CD4-positive, alpha-beta T cell treated with Interleukin-4 for 4 hours (primary cell): ENCODE measurements around the gene CCSER1.
"Not testable (repeated sequence)": the region's sequence is repeated elsewhere in the genome, so short reads cannot be mapped to it uniquely, and the experiment has no call there.

Experiments used
- DNase-seq: peaks from one replicate; pipeline ENCODE4 v3.0.0-alpha.2; 2020

The CCSER1 gene

GRCh38 chr4:90456891-90457290 lies 329.7 kb downstream of the CCSER1 start:
- DNase-seq = no peak

GRCh38 chr4:90457817-90458216 lies 330.6 kb downstream of the CCSER1 start:
- DNase-seq = no peak

- no peak for DNase-seq
These were observed 331.4 kb downstream of the CCSER1 start for GRCh38 chr4:90458576-90458975.

GRCh38 chr4:90474484-90474883 lies 347.3 kb downstream of the CCSER1 start:
- no peak for DNase-seq

GRCh38 chr4:90476019-90476418 lies 348.8 kb downstream of the CCSER1 start:
- no peak for DNase-seq

GRCh38 chr4:90476586-90476985 lies 349.4 kb downstream of the CCSER1 start:
- no peak for DNase-seq

GRCh38 chr4:90484894-90485293 lies 357.7 kb downstream of the CCSER1 start:
- not testable (repeated sequence) for DNase-seq

- DNase-seq = no peak
These were observed 359.2 kb downstream of the CCSER1 start for GRCh38 chr4:90486346-90486745.

GRCh38 chr4:90495211-90495610 lies 368.0 kb downstream of the CCSER1 start:
- DNase-seq = no peak

GRCh38 chr4:90495936-90496335 lies 368.7 kb downstream of the CCSER1 start:
- DNase-seq = no peak

GRCh38 chr4:90498175-90498574 lies 371.0 kb downstream of the CCSER1 start:
- no peak for DNase-seq

- DNase-seq = no peak
These were observed 376.5 kb downstream of the CCSER1 start for GRCh38 chr4:90503677-90504076.

- no peak for DNase-seq
These were observed 388.0 kb downstream of the CCSER1 start for GRCh38 chr4:90515191-90515590.

GRCh38 chr4:90528551-90528950 lies 401.4 kb downstream of the CCSER1 start:
- no peak for DNase-seq

GRCh38 chr4:90536408-90536807 lies 409.2 kb downstream of the CCSER1 start:
- no peak for DNase-seq

GRCh38 chr4:90537491-90537890 lies 410.3 kb downstream of the CCSER1 start:
- DNase-seq = no peak

GRCh38 chr4:90540536-90540935 lies 413.3 kb downstream of the CCSER1 start:
- DNase-seq = no peak

GRCh38 chr4:90542216-90542615 lies 415.0 kb downstream of the CCSER1 start:
- no peak for DNase-seq

- DNase-seq = no peak
These were observed 416.4 kb downstream of the CCSER1 start for GRCh38 chr4:90543419-90544170.

GRCh38 chr4:90544532-90545045 lies 417.4 kb downstream of the CCSER1 start:
- no peak for DNase-seq

GRCh38 chr4:90545380-90545779 lies 418.2 kb downstream of the CCSER1 start:
- DNase-seq = no peak

- no peak for DNase-seq
These were observed 418.9 kb downstream of the CCSER1 start for GRCh38 chr4:90546114-90546513.

GRCh38 chr4:90570615-90571014 lies 443.4 kb downstream of the CCSER1 start:
- DNase-seq = no peak

GRCh38 chr4:90572996-90573395 lies 445.8 kb downstream of the CCSER1 start:
- no peak for DNase-seq

GRCh38 chr4:90575371-90575770 lies 448.2 kb downstream of the CCSER1 start:
- no peak for DNase-seq
